Colonic mucosa (tissue), 4 donors: ENCODE results near the gene SRGAP1. TPM values are rescaled to one million over a fixed set of nuclear protein-coding genes. Genes with fewer than 3 reads are reported as not detected.
A peak's percentile ranks its signal among the peaks of the same experiment; 100 is the strongest.

ENCODE experiments used
- DNase-seq: peaks from one replicate; pipeline ENCODE4 v3.0.0-alpha.2; 2020
- H3K27ac ChIP-seq: fragments of 200-600 bp; one replicate; pipeline ENCODE4 v1.8.0; 2021
- H3K27me3 ChIP-seq: fragments of 200-600 bp; one replicate; pipeline ENCODE4 v1.8.0; 2021
- H3K36me3 ChIP-seq: fragments of 200-600 bp; one replicate; pipeline ENCODE4 v1.8.0; 2021
- H3K4me1 ChIP-seq: fragments of 200-600 bp; one replicate; pipeline ENCODE4 v1.8.0; 2021; ENCODE audit warnings: mild to moderate bottlenecking
- H3K4me3 ChIP-seq: fragments of 200-600 bp; one replicate; pipeline ENCODE4 v1.8.0; 2021
- H3K9ac ChIP-seq, 2 donors: one replicate each; pipeline ENCODE4 v1.7.0; 2013; ENCODE audit warnings: control low read depth in 2 of 2, low read depth in 2 of 2, low read length in 2 of 2
- H3K9me3 ChIP-seq: fragments of 200-600 bp; one replicate; pipeline ENCODE4 v1.8.0; 2021
- intact Hi-C: fragments of 100-400 bp; cut with DNase I; formaldehyde crosslinking; loops from one replicate; pipeline ENCODE4 v1.14.1; 2022
- total RNA-seq, 2 donors: library from RNA; stranded (reverse); fragmentation: NEBNext Ultra II Directional in 1 of 2; extraction: Animal tissue kit (Norgen Biotek cat#: 25700) in 1 of 2; gene quantifications; one replicate each; pipeline ENCODE4 v1.2.1, GENCODE V29; 2021
- TF ChIP-seq, protein P1 (sequence below): fragments of 200-600 bp; IDR thresholded peaks from one replicate; pipeline ENCODE4 v1.8.0; 2022; ENCODE audit warnings: antibody characterized with exemption, mild to moderate bottlenecking
- donor health status: healthy.
- donor health status: DM: no; HTN: no; CAD: no.
- donor health status: DM: no; HTN: no; CAD: no.

Gene SRGAP1
- total RNA-seq, 2 donors from 2014 or later = 8.7 to 9.8 TPM

DNA sequence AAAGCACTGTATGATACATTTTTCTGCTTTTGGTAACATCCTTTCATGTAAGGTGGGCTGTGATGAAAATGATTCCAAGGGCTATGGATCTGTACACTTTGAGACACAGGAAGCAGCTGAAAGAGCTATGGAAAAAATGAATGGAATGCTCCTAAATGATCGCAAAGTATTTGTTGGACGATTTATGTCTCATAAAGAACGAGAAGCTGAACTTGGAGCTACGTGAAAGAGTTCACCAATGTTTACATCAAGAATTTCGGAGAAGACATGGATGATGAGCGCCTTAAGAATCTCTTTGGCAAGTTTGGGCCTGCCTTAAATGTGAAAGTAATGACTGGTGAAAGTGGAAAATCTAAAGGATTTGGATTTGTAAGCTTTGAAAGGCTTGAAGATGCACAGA is 22.1 kb upstream of the SRGAP1 start:
- intact Hi-C loops = no loop called here
- DNase-seq = no peak
- H3K27me3 ChIP-seq = no peaks in the 10 kb centered on the region
- H3K9ac ChIP-seq = no peak overlapping the region
- no peaks in the 10 kb centered on the region for H3K9me3 ChIP-seq
- TF ChIP-seq, protein P1, sequence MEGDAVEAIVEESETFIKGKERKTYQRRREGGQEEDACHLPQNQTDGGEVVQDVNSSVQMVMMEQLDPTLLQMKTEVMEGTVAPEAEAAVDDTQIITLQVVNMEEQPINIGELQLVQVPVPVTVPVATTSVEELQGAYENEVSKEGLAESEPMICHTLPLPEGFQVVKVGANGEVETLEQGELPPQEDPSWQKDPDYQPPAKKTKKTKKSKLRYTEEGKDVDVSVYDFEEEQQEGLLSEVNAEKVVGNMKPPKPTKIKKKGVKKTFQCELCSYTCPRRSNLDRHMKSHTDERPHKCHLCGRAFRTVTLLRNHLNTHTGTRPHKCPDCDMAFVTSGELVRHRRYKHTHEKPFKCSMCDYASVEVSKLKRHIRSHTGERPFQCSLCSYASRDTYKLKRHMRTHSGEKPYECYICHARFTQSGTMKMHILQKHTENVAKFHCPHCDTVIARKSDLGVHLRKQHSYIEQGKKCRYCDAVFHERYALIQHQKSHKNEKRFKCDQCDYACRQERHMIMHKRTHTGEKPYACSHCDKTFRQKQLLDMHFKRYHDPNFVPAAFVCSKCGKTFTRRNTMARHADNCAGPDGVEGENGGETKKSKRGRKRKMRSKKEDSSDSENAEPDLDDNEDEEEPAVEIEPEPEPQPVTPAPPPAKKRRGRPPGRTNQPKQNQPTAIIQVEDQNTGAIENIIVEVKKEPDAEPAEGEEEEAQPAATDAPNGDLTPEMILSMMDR = no peak
- H3K36me3 ChIP-seq = no peaks in the 10 kb centered on the region
- H3K27ac ChIP-seq = no peak overlapping the region
- no peak overlapping the region for H3K4me3 ChIP-seq
- H3K4me1 ChIP-seq = no peaks in the 10 kb centered on the region

- no peak for DNase-seq
- Histone ChIP-seq H3K9ac (no peak overlapping the region), H3K9me3 (no peaks in the 10 kb centered on the region), H3K36me3 (no peaks in the 10 kb centered on the region), H3K27ac (no peak overlapping the region), H3K4me3 (no peak overlapping the region), H3K4me1 (no peaks in the 10 kb centered on the region), H3K27me3 (no peaks in the 10 kb centered on the region)
- TF ChIP-seq, protein P1 = no peak
- intact Hi-C loops = no loop called here
Observed at GRCh38 chr12:63823040-63823439, 21.5 kb upstream of the SRGAP1 start.

- intact Hi-C loops = no loop called here
- Histone ChIP-seq H3K9ac (no peak overlapping the region), H3K36me3 (no peaks in the 10 kb centered on the region), H3K27me3 (no peaks in the 10 kb centered on the region), H3K4me3 (no peak overlapping the region), H3K27ac (no peak overlapping the region), H3K4me1 (no peaks in the 10 kb centered on the region), H3K9me3 (no peaks in the 10 kb centered on the region)
- TF ChIP-seq, protein P1 = peak; percentile 63
- DNase-seq = no peak
Observed at GRCh38 chr12:63826006-63826585, 18.4 kb upstream of the SRGAP1 start.

DNA sequence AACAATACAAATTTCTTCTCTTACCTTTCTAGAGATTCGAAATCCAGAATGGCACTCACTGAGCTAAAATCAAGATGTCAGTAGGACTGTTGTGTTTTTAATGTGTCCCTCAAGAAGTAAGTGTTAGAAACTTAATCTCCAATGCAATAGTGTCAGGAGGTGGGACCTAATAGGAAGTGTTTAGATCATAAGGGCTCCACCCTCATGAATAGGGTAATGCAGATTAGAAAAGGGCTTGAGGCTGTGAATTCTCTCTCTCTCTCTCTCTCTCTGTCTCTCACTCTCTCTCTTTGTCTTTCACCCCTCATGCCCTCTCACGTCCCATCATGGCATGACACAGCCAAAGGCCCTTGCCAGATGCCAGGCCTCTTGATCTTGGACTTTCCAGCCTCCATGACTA is 15.6 kb upstream of the SRGAP1 start:
- TF ChIP-seq, protein P1 = no peak
- intact Hi-C loops = no loop called here
- no peak for DNase-seq
- Histone ChIP-seq H3K36me3 (no peaks in the 10 kb centered on the region), H3K4me3 (no peak overlapping the region), H3K9ac (no peak overlapping the region), H3K9me3 (no peaks in the 10 kb centered on the region), H3K27ac (no peak overlapping the region), H3K4me1 (no peaks in the 10 kb centered on the region), H3K27me3 (no peaks in the 10 kb centered on the region)

DNA sequence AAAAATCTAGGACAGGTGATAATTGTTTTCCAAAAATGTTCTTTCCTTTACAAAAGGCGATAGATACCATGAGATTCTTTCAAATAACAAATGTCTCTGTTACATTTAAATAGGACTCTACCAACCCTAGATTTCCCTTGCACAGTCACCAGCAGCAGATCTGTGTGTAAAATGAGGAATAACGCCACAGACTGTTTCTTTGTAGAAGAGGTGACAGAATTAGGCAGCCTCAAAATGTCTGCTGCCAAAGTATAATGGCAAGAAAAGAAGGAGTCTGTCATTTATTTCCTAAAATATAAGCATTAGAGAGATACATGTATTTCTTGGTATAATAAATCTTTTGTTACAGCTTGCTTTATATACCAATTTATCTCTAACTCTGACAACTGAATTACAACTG is 8.5 kb upstream of the SRGAP1 start:
- Histone ChIP-seq H3K4me1 (no peaks in the 10 kb centered on the region), H3K9me3 (no peaks in the 10 kb centered on the region), H3K4me3 (no peak overlapping the region), H3K27me3 (no peaks in the 10 kb centered on the region), H3K9ac (no peak overlapping the region), H3K36me3 (no peaks in the 10 kb centered on the region), H3K27ac (no peak overlapping the region)
- DNase-seq = no peak
- intact Hi-C loops = no loop called here
- TF ChIP-seq, protein P1 = no peak
